ENCODE data around the gene CERS6. TPM values are rescaled to one million over a fixed set of nuclear protein-coding genes. Genes with fewer than 3 reads are reported as not detected.

CERS6 gene
- total and polyA plus RNA-seq, 12 donors = 5.0 to 110 (median 29.6) TPM

- no peak overlapping the region for H3K4me3 ChIP-seq
- TF ChIP-seq CTCF (IDR thresholded peaks at IDR 0.05) (no peak), POLR2A (IDR thresholded peaks at IDR 0.05) (no peak)
- H3K36me3 ChIP-seq (replicated peaks in 1 of 2) = no peaks in the 10 kb centered on the region
- WGBS, 4 donors = 76 to 85% (median 78%) methylated on average over 1 of the region's 1 CpG
- no peaks in the 10 kb centered on the region for H3K27me3 ChIP-seq
- H3K4me1 ChIP-seq (replicated peaks in 1 of 2) = peaks cover 0 to 9% of the 10 kb centered on the region in 2 donors
- no peak for DNase-seq
- intact Hi-C loops (cut with DNase I) = no loop called here
- H3K9me3 ChIP-seq (replicated peaks in 1 of 3) = no peaks in the 10 kb centered on the region
- H3K27ac ChIP-seq = no peak overlapping the region
Observed at GRCh38 chr2:168821992-168822391, 365.9 kb downstream of the CERS6 start.

Small RNA genes lying within 50 kb of the gene (microRNA-seq; reads per million reads assigned to microRNA genes)
- 0 to 0.76 (median 0.28) reads per million in 3 donors for gene MIR4774

Small RNA genes lying within 50 kb of the gene (small RNA-seq; reads per million reads assigned to genes)
- gene MIR4774 (0 reads per million in 2 donors), gene RN7SL813P (0 reads per million in 2 donors), gene RNU6-766P (0 reads per million in 2 donors)

Other genes starting within 250 kb of the CERS6 start
- gene STK39, start 208.7 kb upstream of the CERS6 start, total RNA-seq = 1 to 10 TPM; 2.4 to 8.3 (median 5.3) TPM
- gene STK39, start 208.7 kb upstream of the CERS6 start, polyA plus RNA-seq = 10 to 100 TPM in 1 of 3 donors, 1 to 10 TPM in 2; 6.0 to 11.1 (median 6.8) TPM